Measurements from ENCODE around the gene ADPRHL1. TPM values are rescaled to one million over a fixed set of nuclear protein-coding genes. Genes with fewer than 3 reads are reported as not detected.

ADPRHL1 gene
- polyA plus RNA-seq (1.2 to 2.2 TPM (median 2.0 TPM) in 3 replicates), polyA minus RNA-seq (0.99 to 2.9 TPM (median 1.8 TPM) in 3 replicates)
- polyA plus RNA-seq (2011; ENCODE audit: low read depth) = 2.0 TPM
- 2.6 and 3.6 TPM in 2 replicates for polyA plus RNA-seq (2011; cell fraction: cytosol; rRNA removed)
- polyA plus RNA-seq (2011; cell fraction: nucleus; rRNA removed) = 1.7 and 2.4 TPM in 2 replicates
- polyA plus RNA-seq (2012; ENCODE audit: low replicate concordance) = 1.5 and 2.2 TPM in 2 replicates
- 4.0 TPM for polyA minus RNA-seq (2011; cell fraction: cytosol; rRNA and poly(A)+ RNA removed)
- polyA minus RNA-seq (2011; cell fraction: nucleus; rRNA and poly(A)+ RNA removed) = 0.11 and 0.54 TPM in 2 replicates

DNA sequence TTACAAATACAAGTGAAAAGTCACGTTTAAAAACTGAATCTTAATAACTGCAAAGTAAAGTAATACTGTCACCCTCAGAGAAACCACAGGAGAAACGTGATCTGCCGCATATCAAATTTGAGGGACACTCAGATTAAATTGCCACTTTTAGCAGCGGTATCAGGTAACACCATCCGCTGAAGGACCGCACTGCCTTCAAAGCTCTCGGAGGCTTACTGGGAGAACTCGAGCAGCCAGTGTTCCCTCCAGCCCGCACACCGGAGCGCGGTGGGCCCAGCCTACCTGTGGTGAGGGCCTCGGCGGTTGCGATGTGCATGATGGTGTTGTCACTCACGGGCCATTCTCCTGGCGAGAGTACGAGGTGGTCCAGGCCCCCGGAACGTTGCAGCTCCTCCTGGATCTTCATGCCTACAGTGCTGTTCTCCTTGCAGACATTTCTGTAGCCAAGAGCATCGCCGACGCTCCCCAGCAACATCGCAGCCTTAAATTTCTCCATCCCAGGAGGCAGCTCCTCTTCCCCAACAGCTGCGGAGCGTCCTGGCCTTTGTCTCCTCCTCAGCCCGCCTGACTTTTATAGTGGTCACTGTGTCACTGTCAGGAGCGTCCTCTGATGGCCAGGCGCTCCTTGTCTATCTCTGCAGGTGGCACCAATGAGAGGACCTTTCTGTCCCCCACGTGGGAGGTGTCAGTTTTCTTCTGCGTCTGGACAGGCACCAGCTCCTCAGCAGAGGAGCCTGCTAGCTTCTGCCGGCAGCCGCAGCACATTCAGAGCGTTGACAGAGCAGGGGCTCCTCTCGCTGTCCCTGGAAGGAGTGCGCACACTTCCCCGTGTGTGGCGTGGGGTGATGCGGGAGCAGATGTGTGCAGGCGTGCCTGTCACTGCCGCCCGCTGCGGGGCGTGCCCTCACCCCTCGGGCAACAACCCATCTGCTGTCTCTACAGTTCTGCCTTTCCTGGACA, at the start of gene ADPRHL1:
Gene ADPRHL1 (minus strand): TSS at position 547 of the 960 bp plus-strand sequence. CDS start 51 bp downstream, at position 496.
- H3K9ac ChIP-seq (ENCODE audit: control insufficient read depth, extremely low read depth, insufficient read depth, low read length) = no peak within 1 kb of the TSS
- no peak within 1 kb of the TSS for H3K4me3 ChIP-seq (ENCODE audit: control insufficient read depth in 2 of 3, extremely low read depth in 1 of 3, insufficient read depth in 2 of 3, low read depth in 1 of 3, low read length in 3 of 3)
- FAIRE-seq (no peak), DNase-seq (ENCODE audit: low read depth, low spot score) (no peak)
- H3K27me3 ChIP-seq (ENCODE audit: control insufficient read depth, extremely low read depth, insufficient read depth, low read length) = no peaks in the 10 kb centered on the region
- TF ChIP-seq, protein P1, sequence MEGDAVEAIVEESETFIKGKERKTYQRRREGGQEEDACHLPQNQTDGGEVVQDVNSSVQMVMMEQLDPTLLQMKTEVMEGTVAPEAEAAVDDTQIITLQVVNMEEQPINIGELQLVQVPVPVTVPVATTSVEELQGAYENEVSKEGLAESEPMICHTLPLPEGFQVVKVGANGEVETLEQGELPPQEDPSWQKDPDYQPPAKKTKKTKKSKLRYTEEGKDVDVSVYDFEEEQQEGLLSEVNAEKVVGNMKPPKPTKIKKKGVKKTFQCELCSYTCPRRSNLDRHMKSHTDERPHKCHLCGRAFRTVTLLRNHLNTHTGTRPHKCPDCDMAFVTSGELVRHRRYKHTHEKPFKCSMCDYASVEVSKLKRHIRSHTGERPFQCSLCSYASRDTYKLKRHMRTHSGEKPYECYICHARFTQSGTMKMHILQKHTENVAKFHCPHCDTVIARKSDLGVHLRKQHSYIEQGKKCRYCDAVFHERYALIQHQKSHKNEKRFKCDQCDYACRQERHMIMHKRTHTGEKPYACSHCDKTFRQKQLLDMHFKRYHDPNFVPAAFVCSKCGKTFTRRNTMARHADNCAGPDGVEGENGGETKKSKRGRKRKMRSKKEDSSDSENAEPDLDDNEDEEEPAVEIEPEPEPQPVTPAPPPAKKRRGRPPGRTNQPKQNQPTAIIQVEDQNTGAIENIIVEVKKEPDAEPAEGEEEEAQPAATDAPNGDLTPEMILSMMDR (optimal IDR thresholded peaks at IDR 0.05 in 1 of 3, IDR thresholded peaks at IDR 0.05 in 1 of 3, conservative IDR thresholded peaks at IDR 0.05 in 1 of 3; ENCODE audit: extremely low read depth in 1 of 3, insufficient read depth in 2 of 3, low read length in 3 of 3) = no peak
- no peak for TF ChIP-seq EZH2 (IDR thresholded peaks at IDR 0.05; ENCODE audit: low read length)
- H3K4me2 ChIP-seq (ENCODE audit: control insufficient read depth, extremely low read depth, insufficient read depth, low read depth, low read length) = no peak within 1 kb of the TSS
- no peaks in the 10 kb centered on the region for H3K9me1 ChIP-seq (ENCODE audit: control insufficient read depth, extremely low read depth, insufficient read depth, low read length)
- H3K4me1 ChIP-seq (ENCODE audit: control insufficient read depth, extremely low read depth, insufficient read depth, low read length) = peaks cover 11% of the 10 kb centered on the region
- H3K79me2 ChIP-seq (ENCODE audit: control insufficient read depth, insufficient read depth, low read length) = no peaks in the 10 kb centered on the region
- dilution Hi-C loops (cut with MboI; ENCODE audit: extremely low pct_ligation_motif_present, low sequenced_read_pairs) = no loop called here
- H4K20me1 ChIP-seq (ENCODE audit: control insufficient read depth, extremely low read depth, insufficient read depth, low read length) = peaks cover 2% of the 10 kb centered on the region
- peaks cover 10 to 19% of the 10 kb centered on the region in 2 experiments for H3K36me3 ChIP-seq (ENCODE audit: control insufficient read depth in 2 of 2, extremely low read depth in 1 of 2, insufficient read depth in 2 of 2, low read length in 2 of 2)
- no peak within 1 kb of the TSS for H2AFZ ChIP-seq (ENCODE audit: control insufficient read depth, low read length)
- H3K27ac ChIP-seq (ENCODE audit: control insufficient read depth, insufficient read depth, low read length) = no peak within 1 kb of the TSS
- no peaks in the 10 kb centered on the region for H3K9me3 ChIP-seq (ENCODE audit: control insufficient read depth, low read depth, low read length)

DNA sequence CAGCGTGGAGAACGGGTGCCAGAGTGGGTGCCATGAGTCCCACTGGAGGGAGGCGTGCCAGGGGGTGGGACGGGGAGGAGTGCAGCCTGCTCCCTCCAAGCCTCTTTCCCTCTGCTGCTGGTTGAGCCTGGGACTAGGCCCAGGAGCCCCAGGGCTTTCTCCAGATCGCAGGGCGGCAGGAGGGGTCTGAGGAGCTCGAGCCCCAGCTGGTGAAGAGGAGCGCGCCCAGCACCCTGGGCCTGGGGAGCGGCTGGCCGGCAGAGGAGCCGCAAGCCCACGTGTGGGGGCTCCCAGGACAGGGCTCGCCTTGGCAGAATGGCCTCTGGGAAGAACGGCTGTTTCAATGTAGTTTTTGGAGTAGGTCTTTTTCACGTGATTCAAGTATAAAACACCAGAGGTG, 49.4 kb upstream of the ADPRHL1 start:
- H3K79me2 ChIP-seq (ENCODE audit: control insufficient read depth, insufficient read depth, low read length) = no peaks in the 10 kb centered on the region

More for the DNA sequence above, 49.4 kb upstream of the ADPRHL1 start:
- no peaks in the 10 kb centered on the region for H3K4me1 ChIP-seq (ENCODE audit: control insufficient read depth, extremely low read depth, insufficient read depth, low read length)
- no peaks in the 10 kb centered on the region for H3K9me3 ChIP-seq (ENCODE audit: control insufficient read depth, low read depth, low read length)
- no peak for FAIRE-seq
- no peak for DNase-seq (ENCODE audit: low read depth, low spot score)
- H3K27ac ChIP-seq (ENCODE audit: control insufficient read depth, insufficient read depth, low read length) = no peak overlapping the region
- H3K27me3 ChIP-seq (ENCODE audit: control insufficient read depth, extremely low read depth, insufficient read depth, low read length) = no peaks in the 10 kb centered on the region
- H4K20me1 ChIP-seq (ENCODE audit: control insufficient read depth, extremely low read depth, insufficient read depth, low read length) = no peaks in the 10 kb centered on the region
- no peak overlapping the region for H3K4me2 ChIP-seq (ENCODE audit: control insufficient read depth, extremely low read depth, insufficient read depth, low read depth, low read length)
- H3K4me3 ChIP-seq (ENCODE audit: control insufficient read depth in 2 of 3, extremely low read depth in 1 of 3, insufficient read depth in 2 of 3, low read depth in 1 of 3, low read length in 3 of 3) = no peak overlapping the region
- H3K9me1 ChIP-seq (ENCODE audit: control insufficient read depth, extremely low read depth, insufficient read depth, low read length) = no peaks in the 10 kb centered on the region
- H2AFZ ChIP-seq (ENCODE audit: control insufficient read depth, low read length) = no peak overlapping the region
- H3K36me3 ChIP-seq (ENCODE audit: control insufficient read depth in 2 of 2, extremely low read depth in 1 of 2, insufficient read depth in 2 of 2, low read length in 2 of 2) = peaks cover 29 to 36% of the 10 kb centered on the region in 2 experiments
- dilution Hi-C loops (cut with MboI; ENCODE audit: extremely low pct_ligation_motif_present, low sequenced_read_pairs) = no loop called here
- TF ChIP-seq, protein P1 (optimal IDR thresholded peaks at IDR 0.05 in 1 of 3, IDR thresholded peaks at IDR 0.05 in 1 of 3, conservative IDR thresholded peaks at IDR 0.05 in 1 of 3; ENCODE audit: extremely low read depth in 1 of 3, insufficient read depth in 2 of 3, low read length in 3 of 3) = no peak
- no peak for TF ChIP-seq EZH2 (IDR thresholded peaks at IDR 0.05; ENCODE audit: low read length)
- no peak overlapping the region for H3K9ac ChIP-seq (ENCODE audit: control insufficient read depth, extremely low read depth, insufficient read depth, low read length)

Measured in keratinocyte (primary cell).